ENCODE data around the gene USP48.

DNA sequence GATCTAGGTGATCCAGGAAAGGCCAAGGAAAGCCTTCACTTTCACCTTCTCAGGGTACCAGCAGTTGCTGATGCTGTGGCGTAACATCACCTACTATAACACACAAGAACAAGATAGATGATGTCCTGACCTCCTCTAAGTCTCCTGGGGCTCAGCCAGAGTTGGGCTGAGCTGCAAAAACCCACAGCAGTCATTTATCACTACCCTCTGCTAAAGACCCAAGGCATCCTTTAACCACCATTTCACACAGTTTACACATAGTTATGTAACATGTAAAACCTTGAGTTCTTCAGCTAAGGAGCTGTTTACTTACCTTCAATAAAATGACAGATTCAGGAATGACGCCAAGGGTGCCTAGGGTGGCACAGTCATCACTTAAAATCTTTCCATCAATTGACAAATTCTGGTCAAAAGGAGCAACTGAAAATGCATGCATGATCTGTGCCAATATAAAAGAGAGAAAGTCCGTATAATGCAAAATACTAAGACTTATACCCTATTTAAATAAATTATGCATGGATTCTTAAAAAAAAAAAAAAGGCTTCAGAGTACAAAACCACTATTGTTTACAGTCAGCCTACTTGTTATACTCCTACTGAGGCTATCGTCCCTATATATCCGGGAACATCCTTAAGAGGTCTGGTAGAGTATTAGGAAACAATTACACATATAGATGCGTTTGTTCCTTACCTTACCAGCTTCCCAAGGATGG lies 93.1 kb downstream of the USP48 start:
- TF ChIP-seq JUNB (IDR thresholded peaks at IDR 0.05) (no peak), POLR2A (IDR thresholded peaks at IDR 0.05; ENCODE audit: low read length) (no peak), RNF2 (IDR thresholded peaks at IDR 0.05; ENCODE audit: borderline replicate concordance, low read depth) (no peak), CBX8 (IDR thresholded peaks at IDR 0.05) (no peak), PBX3 (IDR thresholded peaks at IDR 0.05) (no peak), MAX (IDR thresholded peaks at IDR 0.05) (no peak), MYC (IDR thresholded peaks at IDR 0.05; ENCODE audit: borderline replicate concordance, low read length) (no peak), PHF8 (IDR thresholded peaks at IDR 0.05; ENCODE audit: borderline replicate concordance, low read depth) (no peak), FOSB (CRISPR knock-in tag; IDR thresholded peaks at IDR 0.05) (no peak)
- TF ChIP-seq, protein P1, sequence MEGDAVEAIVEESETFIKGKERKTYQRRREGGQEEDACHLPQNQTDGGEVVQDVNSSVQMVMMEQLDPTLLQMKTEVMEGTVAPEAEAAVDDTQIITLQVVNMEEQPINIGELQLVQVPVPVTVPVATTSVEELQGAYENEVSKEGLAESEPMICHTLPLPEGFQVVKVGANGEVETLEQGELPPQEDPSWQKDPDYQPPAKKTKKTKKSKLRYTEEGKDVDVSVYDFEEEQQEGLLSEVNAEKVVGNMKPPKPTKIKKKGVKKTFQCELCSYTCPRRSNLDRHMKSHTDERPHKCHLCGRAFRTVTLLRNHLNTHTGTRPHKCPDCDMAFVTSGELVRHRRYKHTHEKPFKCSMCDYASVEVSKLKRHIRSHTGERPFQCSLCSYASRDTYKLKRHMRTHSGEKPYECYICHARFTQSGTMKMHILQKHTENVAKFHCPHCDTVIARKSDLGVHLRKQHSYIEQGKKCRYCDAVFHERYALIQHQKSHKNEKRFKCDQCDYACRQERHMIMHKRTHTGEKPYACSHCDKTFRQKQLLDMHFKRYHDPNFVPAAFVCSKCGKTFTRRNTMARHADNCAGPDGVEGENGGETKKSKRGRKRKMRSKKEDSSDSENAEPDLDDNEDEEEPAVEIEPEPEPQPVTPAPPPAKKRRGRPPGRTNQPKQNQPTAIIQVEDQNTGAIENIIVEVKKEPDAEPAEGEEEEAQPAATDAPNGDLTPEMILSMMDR (IDR thresholded peaks at IDR 0.05), result no peak
- TF ChIP-seq, protein P2, sequence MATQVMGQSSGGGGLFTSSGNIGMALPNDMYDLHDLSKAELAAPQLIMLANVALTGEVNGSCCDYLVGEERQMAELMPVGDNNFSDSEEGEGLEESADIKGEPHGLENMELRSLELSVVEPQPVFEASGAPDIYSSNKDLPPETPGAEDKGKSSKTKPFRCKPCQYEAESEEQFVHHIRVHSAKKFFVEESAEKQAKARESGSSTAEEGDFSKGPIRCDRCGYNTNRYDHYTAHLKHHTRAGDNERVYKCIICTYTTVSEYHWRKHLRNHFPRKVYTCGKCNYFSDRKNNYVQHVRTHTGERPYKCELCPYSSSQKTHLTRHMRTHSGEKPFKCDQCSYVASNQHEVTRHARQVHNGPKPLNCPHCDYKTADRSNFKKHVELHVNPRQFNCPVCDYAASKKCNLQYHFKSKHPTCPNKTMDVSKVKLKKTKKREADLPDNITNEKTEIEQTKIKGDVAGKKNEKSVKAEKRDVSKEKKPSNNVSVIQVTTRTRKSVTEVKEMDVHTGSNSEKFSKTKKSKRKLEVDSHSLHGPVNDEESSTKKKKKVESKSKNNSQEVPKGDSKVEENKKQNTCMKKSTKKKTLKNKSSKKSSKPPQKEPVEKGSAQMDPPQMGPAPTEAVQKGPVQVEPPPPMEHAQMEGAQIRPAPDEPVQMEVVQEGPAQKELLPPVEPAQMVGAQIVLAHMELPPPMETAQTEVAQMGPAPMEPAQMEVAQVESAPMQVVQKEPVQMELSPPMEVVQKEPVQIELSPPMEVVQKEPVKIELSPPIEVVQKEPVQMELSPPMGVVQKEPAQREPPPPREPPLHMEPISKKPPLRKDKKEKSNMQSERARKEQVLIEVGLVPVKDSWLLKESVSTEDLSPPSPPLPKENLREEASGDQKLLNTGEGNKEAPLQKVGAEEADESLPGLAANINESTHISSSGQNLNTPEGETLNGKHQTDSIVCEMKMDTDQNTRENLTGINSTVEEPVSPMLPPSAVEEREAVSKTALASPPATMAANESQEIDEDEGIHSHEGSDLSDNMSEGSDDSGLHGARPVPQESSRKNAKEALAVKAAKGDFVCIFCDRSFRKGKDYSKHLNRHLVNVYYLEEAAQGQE (IDR thresholded peaks at IDR 0.05), result no peak
